Measurements from ENCODE around the gene OSER1. TPM values are rescaled to one million over a fixed set of nuclear protein-coding genes. Genes with fewer than 3 reads are reported as not detected.
"Not testable (repeated sequence)": the region's sequence is repeated elsewhere in the genome, so short reads cannot be mapped to it uniquely, and the experiment has no call there.

Gene OSER1
- total RNA-seq, 4 donors from 2014 or later: 11.2 to 38.0 (median 26.2) TPM

- intact Hi-C loops (cut with DNase I; ENCODE audit: low total_unique reads): no loop called here
- Histone ChIP-seq H3K27me3 (no peaks in the 10 kb centered on the region), H3K27ac (no peak overlapping the region), H3K9me3 (no peaks in the 10 kb centered on the region), H3K4me1 (peaks cover 2 to 14% (median 9%) of the 10 kb centered on the region in 4 donors), H3K4me3 (no peak overlapping the region), H3K36me3 (peaks cover 0 to 58% (median 25%) of the 10 kb centered on the region in 4 donors)
- TF ChIP-seq EP300 (IDR thresholded peaks at IDR 0.05; ENCODE audit: low read depth) (no peak), POLR2A (IDR thresholded peaks at IDR 0.05) (no peak)
- no peak for DNase-seq
- WGBS, 2 donors (ENCODE audit: low coverage in 1 of 2): 86 to 96% methylated on average over 1 to 4 of the region's 4 CpGs
- in situ Hi-C loops (cut with MboI; ENCODE audit: low pct_ligation_motif_present in 1 of 4, low pct_unique_long_range_greater_than_20kb in 1 of 4, low sequenced_read_pairs in 3 of 4): loop anchor here (25.0 kb wide), 2 partner anchors 262 to 412 kb away; no protein-coding TSS in a partner anchor
These were observed 10.7 kb downstream of the OSER1 start for GRCh38 chr20:44199877-44200276.

- H3K4me1 ChIP-seq: peaks cover 0 to 4% (median 2%) of the 10 kb centered on the region in 4 donors
- H3K9me3 ChIP-seq: no peaks in the 10 kb centered on the region
- TF ChIP-seq CTCF (IDR thresholded peaks at IDR 0.05) (no peak), EP300 (IDR thresholded peaks at IDR 0.05; ENCODE audit: low read depth) (no peak), POLR2A (IDR thresholded peaks at IDR 0.05) (no peak), POLR2AphosphoS5 (IDR thresholded peaks at IDR 0.05) (no peak)
- in situ Hi-C loops (cut with MboI; ENCODE audit: low pct_ligation_motif_present in 1 of 4, low pct_unique_long_range_greater_than_20kb in 1 of 4, low sequenced_read_pairs in 3 of 4) (no loop called here), intact Hi-C loops (cut with DNase I; ENCODE audit: low total_unique reads) (no loop called here)
- DNase-seq: no peak
- 83 to 89% methylated on average over 4 of the region's 4 CpGs for WGBS, 2 donors (ENCODE audit: low coverage in 1 of 2)
- no peak overlapping the region for H3K27ac ChIP-seq
- H3K4me3 ChIP-seq: no peak overlapping the region
- no peaks in the 10 kb centered on the region for H3K27me3 ChIP-seq
- H3K36me3 ChIP-seq: peaks cover 0 to 58% (median 25%) of the 10 kb centered on the region in 4 donors
These were observed 11.7 kb downstream of the OSER1 start for GRCh38 chr20:44198872-44199271.

GRCh38 chr20:44196271-44196670, 14.3 kb downstream of the OSER1 start:
- H3K27me3 ChIP-seq: no peaks in the 10 kb centered on the region
- TF ChIP-seq CTCF (IDR thresholded peaks at IDR 0.05) (no peak), POLR2A (IDR thresholded peaks at IDR 0.05) (no peak), POLR2AphosphoS5 (IDR thresholded peaks at IDR 0.05) (no peak), EP300 (IDR thresholded peaks at IDR 0.05; ENCODE audit: low read depth) (no peak)
- in situ Hi-C loops (cut with MboI; ENCODE audit: low pct_ligation_motif_present in 1 of 4, low pct_unique_long_range_greater_than_20kb in 1 of 4, low sequenced_read_pairs in 3 of 4) (no loop called here), intact Hi-C loops (cut with DNase I; ENCODE audit: low total_unique reads) (no loop called here)
- H3K27ac ChIP-seq: no peak overlapping the region
- H3K4me3 ChIP-seq: no peak overlapping the region
- no peaks in the 10 kb centered on the region for H3K4me1 ChIP-seq
- WGBS, 2 donors (ENCODE audit: low coverage in 1 of 2): 53 to 59% methylated on average over 3 of the region's 3 CpGs
- H3K36me3 ChIP-seq: peaks cover 0 to 38% (median 16%) of the 10 kb centered on the region in 4 donors
- no peaks in the 10 kb centered on the region for H3K9me3 ChIP-seq
- no peak for DNase-seq

- no peaks in the 10 kb centered on the region for H3K27me3 ChIP-seq
- H3K4me1 ChIP-seq: no peaks in the 10 kb centered on the region
- intact Hi-C loops (cut with DNase I; ENCODE audit: low total_unique reads): no loop called here
- H3K36me3 ChIP-seq: peaks cover 0 to 35% (median 14%) of the 10 kb centered on the region in 4 donors
- H3K27ac ChIP-seq: no peak overlapping the region
- no peaks in the 10 kb centered on the region for H3K9me3 ChIP-seq
- no peak for DNase-seq
- WGBS, 2 donors (ENCODE audit: low coverage in 1 of 2): 90 to 100% methylated on average over 1 of the region's 1 CpG
- in situ Hi-C loops (cut with MboI; ENCODE audit: low pct_ligation_motif_present in 1 of 4, low pct_unique_long_range_greater_than_20kb in 1 of 4, low sequenced_read_pairs in 3 of 4): no loop called here
- H3K4me3 ChIP-seq: no peak overlapping the region
- TF ChIP-seq POLR2A (IDR thresholded peaks at IDR 0.05): no peak
- no peak for TF ChIP-seq EP300 (IDR thresholded peaks at IDR 0.05; ENCODE audit: low read depth)
- TF ChIP-seq CTCF (IDR thresholded peaks at IDR 0.05): no peak
- TF ChIP-seq POLR2AphosphoS5 (IDR thresholded peaks at IDR 0.05): no peak
These were observed 15.0 kb downstream of the OSER1 start for GRCh38 chr20:44195605-44196004.

GRCh38 chr20:44193801-44194200, 16.8 kb downstream of the OSER1 start:
- no peak for DNase-seq
- Histone ChIP-seq H3K4me1 (peaks cover 0 to 5% (median 0%) of the 10 kb centered on the region in 4 donors), H3K27me3 (no peaks in the 10 kb centered on the region), H3K9me3 (no peaks in the 10 kb centered on the region), H3K27ac (no peak overlapping the region), H3K4me3 (no peak overlapping the region), H3K36me3 (peaks cover 0 to 24% (median 9%) of the 10 kb centered on the region in 4 donors)
- intact Hi-C loops (cut with DNase I; ENCODE audit: low total_unique reads): no loop called here
- 65 to 82% methylated on average over 2 of the region's 2 CpGs for WGBS, 2 donors (ENCODE audit: low coverage in 1 of 2)
- no peak for TF ChIP-seq POLR2A (IDR thresholded peaks at IDR 0.05)
- TF ChIP-seq CTCF (IDR thresholded peaks at IDR 0.05): no peak
- no peak for TF ChIP-seq POLR2AphosphoS5 (IDR thresholded peaks at IDR 0.05)
- TF ChIP-seq EP300 (IDR thresholded peaks at IDR 0.05; ENCODE audit: low read depth): no peak
- in situ Hi-C loops (cut with MboI; ENCODE audit: low pct_ligation_motif_present in 1 of 4, low pct_unique_long_range_greater_than_20kb in 1 of 4, low sequenced_read_pairs in 3 of 4): loop anchor here in 1 of 4 donors (5.0 kb wide), 1 partner anchor 82 kb away; no protein-coding TSS in a partner anchor

GRCh38 chr20:44191640-44192039, 18.9 kb downstream of the OSER1 start:
- H3K4me1 ChIP-seq: peaks cover 0 to 25% (median 3%) of the 10 kb centered on the region in 4 donors
- in situ Hi-C loops (cut with MboI; ENCODE audit: low pct_ligation_motif_present in 1 of 4, low pct_unique_long_range_greater_than_20kb in 1 of 4, low sequenced_read_pairs in 3 of 4): loop anchor here in 1 of 4 donors (5.0 kb wide), 1 partner anchor 79 kb away; no protein-coding TSS in a partner anchor
- H3K9me3 ChIP-seq, DNase-seq, H3K27ac ChIP-seq, H3K27me3 ChIP-seq, H3K4me3 ChIP-seq, H3K36me3 ChIP-seq: not testable (repeated sequence)
- 88 to 93% methylated on average over 5 of the region's 5 CpGs for WGBS, 2 donors (ENCODE audit: low coverage in 1 of 2)
- intact Hi-C loops (cut with DNase I; ENCODE audit: low total_unique reads): loop anchor here (2.0 kb wide), 1 partner anchor 75 kb away; no protein-coding TSS in a partner anchor

All from transverse colon (tissue), 4 donors.